PC-3 (cell line): Measurements from ENCODE around the gene TBL3. TPM values are rescaled to one million over a fixed set of nuclear protein-coding genes. Genes with fewer than 3 reads are reported as not detected.

Experiments
- ATAC-seq: fragments of 200-7000 bp; cut with Tn5 transposase; 2 replicates; pipeline ENCODE4 v1.9.1; 2020; ENCODE audit warnings: mild to moderate bottlenecking, moderate library complexity
- BruUV-seq: library from RNA; stranded (reverse); fragments of 400-500 nt; replicated peaks from 2 replicates; lab custom pipeline; 2021; lab: Mats Ljungman, UMichigan
- CTCF ChIA-PET: fragments of 300-600 bp; sonication (Branson Sonifier 250); formaldehyde crosslinking; loops from one replicate; lab custom pipeline; 2022; ENCODE audit warnings: antibody characterized with exemption; lab: Charles Lee
- POLR2A ChIA-PET: fragments of 300-600 bp; sonication (Branson Sonifier 250); formaldehyde crosslinking; loops from one replicate; lab custom pipeline; 2022; ENCODE audit warnings: antibody characterized with exemption; ENCODE audit not compliant: unreplicated experiment; lab: Charles Lee
- DNase-seq: peaks from one replicate; pipeline ENCODE4 v3.0.0-alpha.2; 2015
- H2AFZ ChIP-seq: fragments of 300-600 bp; sonication (generic); 2 replicates; pipeline ENCODE4 v1.6.0; 2016; ENCODE audit warnings: antibody characterized with exemption, low read length
- H3F3A ChIP-seq: fragments of 300-600 bp; sonication (generic); one replicate; pipeline ENCODE4 v1.6.0; 2017; ENCODE audit warnings: antibody characterized with exemption, low read length, control low read depth, mild to moderate bottlenecking; ENCODE audit not compliant: unreplicated experiment
- H3K27ac ChIP-seq: fragments of 300-600 bp; sonication (generic); 2 replicates; pipeline ENCODE4 v1.5.1; 2016; ENCODE audit warnings: mild to moderate bottlenecking, low read length
- H3K27me3 ChIP-seq: fragments of 300-600 bp; sonication (generic); 2 replicates; pipeline ENCODE4 v1.6.1; 2016; ENCODE audit warnings: low read length, mixed read lengths
- H3K36me3 ChIP-seq: fragments of 300-600 bp; sonication (generic); 2 replicates; pipeline ENCODE4 v1.6.1; 2016; ENCODE audit warnings: low read depth, mixed run types, low read length, mixed read lengths
- H3K4me1 ChIP-seq: fragments of 300-600 bp; sonication (generic); 2 replicates; pipeline ENCODE4 v1.5.1; 2016; ENCODE audit warnings: low read length; ENCODE audit not compliant: insufficient read depth
- H3K4me2 ChIP-seq: fragments of 300-600 bp; sonication (generic); 2 replicates; pipeline ENCODE4 v1.6.0; 2016; ENCODE audit warnings: low read length
- H3K4me3 ChIP-seq: fragments of 300-600 bp; sonication (generic); 2 replicates; pipeline ENCODE4 v1.5.1; 2016; ENCODE audit warnings: mild to moderate bottlenecking, low read length, mixed read lengths
- H3K79me2 ChIP-seq: fragments of 300-600 bp; sonication (generic); 2 replicates; pipeline ENCODE4 v1.6.1; 2017; ENCODE audit warnings: low read length, mixed read lengths
- H3K9ac ChIP-seq: fragments of 300-600 bp; sonication (generic); 2 replicates; pipeline ENCODE4 v1.6.0; 2016; ENCODE audit warnings: mild to moderate bottlenecking, low read length
- H3K9me2 ChIP-seq: fragments of 300-600 bp; sonication (generic); replicated peaks from 2 replicates; pipeline ENCODE4 v1.6.1; 2016; ENCODE audit warnings: mixed run types, low read length, mixed read lengths
- H3K9me3 ChIP-seq: fragments of 300-600 bp; sonication (generic); 2 replicates; pipeline ENCODE4 v1.6.1; 2016; ENCODE audit warnings: low read length, mixed read lengths
- H4K20me1 ChIP-seq: fragments of 300-600 bp; sonication (generic); 2 replicates; pipeline ENCODE4 v1.6.1; 2016; ENCODE audit warnings: low read length, mixed read lengths
- EZH2 ChIP-seq: fragments of 300-600 bp; sonication (generic); IDR thresholded peaks from one replicate; pipeline ENCODE4 v1.6.1; 2017; ENCODE audit warnings: antibody characterized with exemption, mild to moderate bottlenecking, low read length; ENCODE audit not compliant: unreplicated experiment
- EZH2phosphoT487 ChIP-seq: fragments of 300-600 bp; sonication (generic); IDR thresholded peaks from 2 replicates; pipeline ENCODE4 v1.6.1; 2018; ENCODE audit warnings: mild to moderate bottlenecking, antibody characterized with exemption, low read length, borderline replicate concordance
- intact Hi-C: fragments of 100-400 bp; cut with micrococcal nuclease; formaldehyde crosslinking; loops from 2 replicates; pipeline ENCODE4 v1.9.0; 2023
- total RNA-seq: library from RNA; depleted of rRNA; stranded (reverse); fragments of >200 nt; gene quantifications from 2 replicates; pipeline ENCODE4 v1.2.3, GENCODE V29; 2014
- TF ChIP-seq, protein P1 (sequence below): fragments of 300-600 bp; sonication (generic); conservative IDR thresholded peaks from 2 replicates; pipeline ENCODE4 v1.5.1; 2017; ENCODE audit warnings: antibody characterized with exemption, low read depth, mild to moderate bottlenecking, low read length

The TBL3 gene
- total RNA-seq, 1 experiment from 2014 or later = 71.5 TPM

DNA sequence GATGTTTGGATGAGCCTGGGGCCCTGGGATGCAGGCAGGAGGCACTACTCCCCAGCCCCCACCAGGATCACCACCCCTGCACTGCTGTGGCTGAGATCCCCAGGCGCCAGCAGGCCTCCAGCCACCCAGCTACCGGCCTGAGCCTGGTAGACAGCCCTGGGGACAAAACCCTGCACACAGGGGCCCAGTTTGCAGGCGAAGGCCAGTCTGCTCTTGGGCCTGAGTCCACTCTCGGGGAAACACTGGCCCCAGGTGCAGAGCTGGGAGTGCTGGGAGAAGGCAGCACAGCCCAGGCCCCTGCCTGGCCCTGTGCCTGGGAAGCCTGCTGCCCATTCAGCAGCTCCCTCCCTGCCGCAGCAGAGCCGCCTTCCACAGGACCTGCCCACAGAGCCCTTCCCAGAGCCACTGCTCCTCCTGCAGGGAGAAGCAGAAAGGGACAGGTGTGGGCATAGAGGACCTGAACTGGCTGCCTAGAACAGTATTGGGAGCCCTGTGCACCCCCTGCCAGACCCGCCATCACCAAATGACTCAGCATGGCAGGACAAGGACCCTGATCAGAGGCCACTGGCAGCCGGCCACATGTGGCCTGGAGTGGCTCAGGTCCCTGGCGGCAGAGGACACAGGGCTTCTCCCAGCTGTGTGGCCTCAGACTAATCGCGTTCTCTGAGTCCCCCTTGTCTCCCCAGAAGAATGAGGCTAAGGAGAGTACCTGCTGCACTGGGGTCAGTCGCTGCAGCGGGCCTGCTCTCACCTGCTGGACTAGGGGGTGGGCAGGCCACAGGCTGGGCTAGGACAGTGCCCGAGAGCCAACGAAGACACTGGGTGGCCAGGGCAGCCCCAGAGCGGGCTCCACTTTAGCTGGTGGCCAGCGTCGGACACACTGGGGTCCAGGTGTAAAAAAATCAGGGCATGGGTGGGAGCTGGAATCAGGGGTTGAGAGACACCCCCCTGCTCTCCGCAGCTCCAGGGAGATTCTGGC is 39.5 kb upstream of the TBL3 start:
- Histone ChIP-seq H3K27ac (no peak overlapping the region), H4K20me1 (no peaks in the 10 kb centered on the region), H3K79me2 (no peaks in the 10 kb centered on the region), H3K9me2 (no peaks in the 10 kb centered on the region), H3K4me2 (no peak overlapping the region), H3K9ac (no peak overlapping the region), H3K4me1 (peaks cover 8% of the 10 kb centered on the region), H3K36me3 (no peaks in the 10 kb centered on the region), H3F3A (no peaks in the 10 kb centered on the region), H3K4me3 (no peak overlapping the region), H3K27me3 (no peaks in the 10 kb centered on the region), H3K9me3 (no peaks in the 10 kb centered on the region), H2AFZ (no peak overlapping the region)
- TF ChIP-seq EZH2phosphoT487 = no peak
- TF ChIP-seq, protein P1, sequence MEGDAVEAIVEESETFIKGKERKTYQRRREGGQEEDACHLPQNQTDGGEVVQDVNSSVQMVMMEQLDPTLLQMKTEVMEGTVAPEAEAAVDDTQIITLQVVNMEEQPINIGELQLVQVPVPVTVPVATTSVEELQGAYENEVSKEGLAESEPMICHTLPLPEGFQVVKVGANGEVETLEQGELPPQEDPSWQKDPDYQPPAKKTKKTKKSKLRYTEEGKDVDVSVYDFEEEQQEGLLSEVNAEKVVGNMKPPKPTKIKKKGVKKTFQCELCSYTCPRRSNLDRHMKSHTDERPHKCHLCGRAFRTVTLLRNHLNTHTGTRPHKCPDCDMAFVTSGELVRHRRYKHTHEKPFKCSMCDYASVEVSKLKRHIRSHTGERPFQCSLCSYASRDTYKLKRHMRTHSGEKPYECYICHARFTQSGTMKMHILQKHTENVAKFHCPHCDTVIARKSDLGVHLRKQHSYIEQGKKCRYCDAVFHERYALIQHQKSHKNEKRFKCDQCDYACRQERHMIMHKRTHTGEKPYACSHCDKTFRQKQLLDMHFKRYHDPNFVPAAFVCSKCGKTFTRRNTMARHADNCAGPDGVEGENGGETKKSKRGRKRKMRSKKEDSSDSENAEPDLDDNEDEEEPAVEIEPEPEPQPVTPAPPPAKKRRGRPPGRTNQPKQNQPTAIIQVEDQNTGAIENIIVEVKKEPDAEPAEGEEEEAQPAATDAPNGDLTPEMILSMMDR = peak; percentile 44
- ChIA-PET CTCF (interaction anchor here (0.6 kb wide), 3 partner anchors 9 to 1166 kb away, joined by 3 to 4 read pairs (median 3); no protein-coding TSS in a partner anchor), POLR2A (no interaction called here)
- intact Hi-C loops = loop anchor here (1.0 kb wide), 1 partner anchor 69 kb away; no protein-coding TSS in a partner anchor
- DNase-seq = peak; percentile 54
- peak; percentile 68 for ATAC-seq
- BruUV-seq = no TSS peak

DNA sequence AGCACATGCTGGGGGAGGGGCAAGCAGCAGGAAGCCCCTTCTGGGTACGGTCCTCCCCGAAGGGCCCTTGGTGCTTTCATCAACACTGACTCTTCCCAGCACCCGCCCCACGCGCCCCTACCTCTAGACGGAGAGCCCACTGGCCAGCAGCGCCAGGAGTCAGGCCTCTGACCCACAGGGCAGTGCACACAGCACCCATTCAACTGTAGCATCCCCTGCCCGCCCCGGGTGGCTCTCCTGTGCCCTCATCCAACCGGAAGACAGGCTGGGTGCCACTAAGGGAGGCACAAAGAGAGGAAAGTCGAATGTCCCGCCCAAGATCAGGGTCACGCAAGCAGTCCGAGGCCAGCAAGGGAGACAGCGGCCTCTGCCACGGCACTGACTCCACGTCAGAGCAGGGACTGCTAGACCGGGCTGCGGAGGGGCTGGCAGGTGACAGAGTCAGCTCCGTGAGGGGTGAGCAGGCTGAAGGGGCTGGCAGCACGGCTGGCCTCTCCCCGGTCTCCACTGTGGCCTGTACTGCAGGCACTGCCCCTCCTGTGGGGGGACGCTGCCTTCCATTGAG is 38.7 kb upstream of the TBL3 start:
- Histone ChIP-seq H4K20me1 (no peaks in the 10 kb centered on the region), H2AFZ (no peak overlapping the region), H3K4me3 (no peak overlapping the region), H3K9ac (no peak overlapping the region), H3K4me2 (no peak overlapping the region), H3K36me3 (no peaks in the 10 kb centered on the region), H3F3A (no peaks in the 10 kb centered on the region), H3K9me2 (no peaks in the 10 kb centered on the region), H3K9me3 (no peaks in the 10 kb centered on the region), H3K4me1 (peaks cover 8% of the 10 kb centered on the region), H3K27me3 (no peaks in the 10 kb centered on the region), H3K79me2 (no peaks in the 10 kb centered on the region), H3K27ac (no peak overlapping the region)
- no peak for ATAC-seq
- no peak for DNase-seq
- CTCF ChIA-PET = no interaction called here
- no peak for TF ChIP-seq EZH2phosphoT487
- TF ChIP-seq, protein P1 = no peak
- intact Hi-C loops = no loop called here
- POLR2A ChIA-PET = no interaction called here
- no TSS peak for BruUV-seq

DNA sequence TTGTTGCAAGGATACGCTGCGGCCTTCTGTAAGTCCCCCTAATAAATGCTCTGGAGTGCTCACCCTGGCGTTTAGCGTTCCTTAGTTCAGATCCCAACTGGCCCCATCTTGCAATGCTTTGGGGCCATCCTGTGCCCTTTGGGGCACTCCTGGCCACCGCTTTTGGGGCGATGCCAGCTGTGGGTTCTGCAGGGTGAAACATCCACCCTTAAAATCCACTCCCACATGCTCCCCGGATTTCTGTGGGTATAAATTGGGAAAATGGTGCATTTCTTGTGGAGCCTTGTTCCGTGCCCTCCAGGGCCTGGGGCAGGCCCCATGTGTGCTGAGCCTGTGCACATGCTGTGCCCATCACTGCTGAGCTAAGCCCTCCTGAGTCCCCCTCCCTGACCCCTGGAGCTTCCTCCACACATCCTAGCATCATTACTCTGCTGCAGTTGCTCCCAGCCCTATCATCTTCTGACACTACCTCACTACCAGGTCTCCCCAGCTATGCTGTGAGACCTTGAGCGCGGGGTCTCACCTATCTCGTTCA is 34.8 kb upstream of the TBL3 start:
- Histone ChIP-seq H4K20me1 (no peaks in the 10 kb centered on the region), H3K4me2 (no peak overlapping the region), H2AFZ (no peak overlapping the region), H3K36me3 (no peaks in the 10 kb centered on the region), H3K9ac (no peak overlapping the region), H3K9me3 (no peaks in the 10 kb centered on the region), H3K27me3 (no peaks in the 10 kb centered on the region), H3K4me3 (no peak overlapping the region), H3K27ac (no peak overlapping the region), H3K9me2 (no peaks in the 10 kb centered on the region), H3K79me2 (no peaks in the 10 kb centered on the region), H3F3A (no peaks in the 10 kb centered on the region), H3K4me1 (peaks cover 14% of the 10 kb centered on the region)
- intact Hi-C loops = no loop called here
- ChIA-PET POLR2A (no interaction called here), CTCF (no interaction called here)
- TF ChIP-seq, protein P1 = no peak
- no peak for TF ChIP-seq EZH2phosphoT487
- no peak for TF ChIP-seq EZH2
- no peak for DNase-seq
- no TSS peak for BruUV-seq
- ATAC-seq = no peak
